Islet precursor cell (in vitro differentiated cells): Measurements from ENCODE around the gene MGAT4C.
"Not testable (repeated sequence)": the region's sequence is repeated elsewhere in the genome, so short reads cannot be mapped to it uniquely, and the experiment has no call there.

Experiments
- DNase-seq: peaks from one replicate; pipeline ENCODE4 v3.0.0-alpha.2; 2018

Gene MGAT4C

GRCh38 chr12:86256163-86256562, at the start of gene MGAT4C:
Gene MGAT4C (minus strand): TSS chr12:86256391.
- no peak for DNase-seq

GRCh38 chr12:86296396-86296795, 40.2 kb upstream of the MGAT4C start:
- not testable (repeated sequence) for DNase-seq

DNA sequence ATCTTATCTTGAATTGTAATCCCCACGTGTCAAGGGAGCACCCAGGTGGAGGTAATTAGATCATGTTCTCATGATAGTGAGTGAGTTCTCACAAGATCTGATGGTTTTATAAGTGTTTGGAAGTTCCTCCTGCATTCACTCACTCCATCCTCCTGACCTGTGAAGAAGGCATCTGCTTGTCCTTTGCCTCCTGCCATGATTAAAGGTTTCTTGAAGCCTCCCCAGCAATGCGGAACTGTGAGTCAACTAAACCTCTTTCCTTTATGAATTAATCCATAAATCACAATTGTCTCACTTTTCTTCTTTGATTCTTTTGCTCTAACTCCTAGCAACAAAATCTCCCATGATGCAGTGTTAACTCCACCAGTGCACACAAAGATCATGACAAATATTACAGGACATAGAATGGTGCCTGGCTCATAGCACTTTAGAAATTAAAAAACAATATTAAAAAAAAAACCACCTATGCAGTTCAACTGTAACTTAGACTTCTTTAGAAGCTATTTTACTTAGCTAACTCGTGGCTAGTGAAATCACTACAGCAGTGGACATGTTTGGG, 37.6 kb upstream of the MGAT4C start:
- no peak for DNase-seq

- DNase-seq = no peak
These were observed 36.3 kb upstream of the MGAT4C start for GRCh38 chr12:86292480-86292879.

DNA sequence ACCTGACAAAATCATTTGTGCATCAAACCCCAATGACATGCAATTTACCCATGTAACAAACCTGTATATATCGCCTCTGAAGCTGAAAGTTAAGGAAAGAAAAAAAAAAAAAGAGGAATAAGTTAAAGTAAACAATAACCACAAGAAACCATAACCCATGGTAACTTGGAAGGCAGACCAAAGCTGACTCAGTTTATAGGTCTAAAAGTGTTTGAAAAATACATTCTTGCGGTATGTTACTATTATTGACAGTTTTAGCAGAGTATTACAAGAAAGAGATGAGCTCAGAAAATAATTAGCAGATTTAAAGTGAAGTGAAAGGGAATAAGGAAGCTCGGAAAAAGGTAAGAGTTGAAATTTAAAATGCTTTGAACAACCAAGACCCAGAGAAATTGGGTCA, 34.4 kb upstream of the MGAT4C start:
- no peak for DNase-seq

DNA sequence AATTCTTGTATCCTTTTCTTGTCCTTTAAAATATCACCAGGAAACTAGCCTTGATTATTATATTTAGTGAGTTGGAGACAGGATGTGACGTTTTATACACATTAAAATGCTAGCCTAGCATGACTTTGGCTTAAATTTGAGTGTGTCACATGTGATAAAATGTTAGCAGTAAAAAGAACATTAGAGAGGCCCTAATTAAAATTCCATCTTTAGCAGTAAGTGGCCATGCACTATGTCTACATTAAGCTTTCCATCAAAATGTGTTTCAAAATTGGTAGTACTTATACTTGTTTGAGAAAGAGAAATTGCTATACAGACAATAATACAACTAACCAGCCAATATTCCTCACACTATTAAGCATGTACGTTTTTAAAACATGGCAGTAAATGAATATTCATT, 29.9 kb upstream of the MGAT4C start:
- DNase-seq = no peak

GRCh38 chr12:86283620-86284019, 27.4 kb upstream of the MGAT4C start:
- no peak for DNase-seq

DNA sequence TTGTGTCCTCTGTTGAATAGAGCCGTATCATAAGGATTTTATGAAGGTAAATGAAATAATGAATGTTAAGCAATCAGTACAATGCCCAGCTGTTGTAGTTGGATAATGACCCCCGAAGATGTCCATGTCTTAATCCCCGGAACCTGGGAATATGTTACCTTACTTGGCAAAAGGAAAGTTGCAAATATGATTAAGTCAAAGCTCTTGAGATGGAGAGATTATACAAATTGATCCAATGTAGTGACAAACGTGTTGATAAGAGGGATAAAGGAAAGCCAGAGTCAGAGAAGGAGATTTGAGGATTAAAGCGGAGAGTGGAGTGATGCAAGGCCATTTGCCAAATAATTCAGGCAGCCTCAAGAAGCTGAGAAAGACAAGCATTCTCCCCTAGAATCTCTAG, 19.2 kb upstream of the MGAT4C start:
- no peak for DNase-seq

- DNase-seq = no peak
These were observed 9.1 kb upstream of the MGAT4C start for GRCh38 chr12:86265329-86265695.

GRCh38 chr12:86264451-86265328, 8.5 kb upstream of the MGAT4C start:
- DNase-seq = peak; percentile 92

- no peak for DNase-seq
These were observed 5.4 kb upstream of the MGAT4C start for GRCh38 chr12:86261578-86261977.

DNA sequence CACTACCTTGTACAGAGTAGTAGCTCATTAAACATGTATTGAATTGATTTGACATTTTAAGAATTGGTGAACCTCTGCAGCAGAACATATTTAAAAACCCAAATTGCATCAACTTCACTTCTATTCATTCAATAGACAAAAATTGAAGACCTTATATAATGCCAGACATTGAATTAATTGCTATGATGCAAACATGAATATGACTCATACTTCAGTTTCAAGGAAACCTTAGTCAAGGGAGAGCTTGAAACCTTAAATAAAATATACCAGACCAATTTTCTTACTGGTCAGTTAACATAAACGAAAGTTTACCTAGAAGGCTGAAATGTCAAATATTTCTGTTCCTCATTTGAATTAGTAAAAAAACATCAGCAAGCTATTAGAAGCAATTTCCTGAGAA, 5.0 kb upstream of the MGAT4C start:
- DNase-seq = no peak

DNA sequence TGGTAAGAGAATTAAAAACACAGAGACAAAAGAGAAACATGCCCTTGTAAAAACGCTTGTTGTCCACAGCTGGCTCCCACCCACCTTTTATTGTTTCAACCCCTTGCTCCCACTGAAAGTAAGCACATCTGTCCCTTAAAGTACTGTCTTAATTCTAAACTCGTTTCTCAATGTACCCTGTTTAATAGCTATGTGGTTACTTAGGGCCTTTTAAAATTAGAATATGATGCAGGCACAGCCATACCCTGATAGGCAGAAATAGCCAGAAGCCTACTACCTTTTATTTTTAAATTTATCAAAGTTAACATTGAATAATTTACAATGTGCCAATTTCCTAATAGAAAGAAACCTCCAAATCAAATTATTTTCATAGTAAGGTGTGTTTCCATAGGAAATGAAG, 4.0 kb upstream of the MGAT4C start:
- DNase-seq = no peak

- DNase-seq = no peak
These were observed 943 bp upstream of the MGAT4C start for GRCh38 chr12:86257134-86257533.

- no peak for DNase-seq
These were observed 1.6 kb downstream of the MGAT4C start for GRCh38 chr12:86254399-86255107.

DNA sequence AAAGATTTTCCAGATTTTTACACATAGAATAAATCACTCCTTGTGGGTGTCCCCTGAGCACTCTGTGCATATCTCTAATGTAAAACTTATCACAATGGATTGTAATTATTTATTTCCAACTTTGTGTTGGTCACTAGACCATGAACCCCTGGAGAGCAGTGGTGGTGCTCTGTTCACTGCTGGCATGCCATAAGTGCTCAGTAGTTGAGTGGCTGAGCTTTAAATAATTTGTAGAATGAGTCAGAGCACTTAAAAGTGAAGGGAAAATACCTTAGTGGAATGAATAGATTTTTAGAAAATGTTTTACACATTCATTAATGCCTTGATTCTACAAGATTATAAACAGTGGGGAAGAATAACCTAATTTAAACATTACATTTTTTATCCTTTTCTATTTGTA, 6.3 kb downstream of the MGAT4C start:
- peak; percentile 58 for DNase-seq

GRCh38 chr12:86249276-86249675, 6.9 kb downstream of the MGAT4C start:
- DNase-seq = no peak

- no peak for DNase-seq
These were observed 8.3 kb downstream of the MGAT4C start for GRCh38 chr12:86247871-86248270.

DNA sequence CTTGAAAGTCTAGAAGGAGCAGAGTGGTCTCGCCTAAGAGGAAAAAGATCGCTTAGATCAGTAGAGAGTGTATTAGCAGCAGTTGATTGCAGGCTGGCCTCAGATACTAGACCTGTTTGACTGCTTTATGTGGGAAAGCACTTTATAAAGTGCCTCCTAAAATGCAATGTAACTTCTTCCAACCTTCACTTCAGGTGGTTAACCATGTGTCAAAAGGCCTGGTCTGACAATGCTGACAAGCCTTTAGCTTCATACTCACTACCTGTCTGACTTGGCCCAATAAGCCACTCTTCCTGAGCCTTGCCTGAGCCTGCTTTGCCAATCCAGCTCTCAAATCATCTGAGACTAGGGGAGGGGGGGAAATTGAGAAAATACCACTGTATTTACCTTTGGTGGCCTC, 14.6 kb downstream of the MGAT4C start:
- DNase-seq = no peak

GRCh38 chr12:86234316-86234855, 21.8 kb downstream of the MGAT4C start:
- DNase-seq = no peak

- no peak for DNase-seq
These were observed 23.1 kb downstream of the MGAT4C start for GRCh38 chr12:86233126-86233525.

GRCh38 chr12:86230516-86231146, 25.6 kb downstream of the MGAT4C start:
- DNase-seq = no peak

- DNase-seq = no peak
These were observed 26.4 kb downstream of the MGAT4C start for GRCh38 chr12:86229772-86230171.
